K562 (cell line): ENCODE results near the gene HNRNPH1. TPM values are rescaled to one million over a fixed set of nuclear protein-coding genes. Genes with fewer than 3 reads are reported as not detected.

ENCODE experiments used
- BCOR ChIP-seq: fragments of 450-650 bp; IDR thresholded peaks from 2 replicates; pipeline ENCODE4 v1.6.1; 2016
- HDAC3 ChIP-seq: fragments of 450-650 bp; IDR thresholded peaks from 2 replicates; pipeline ENCODE4 v1.6.1; 2018; ENCODE audit warnings: borderline replicate concordance, mild to moderate bottlenecking, moderate library complexity; ENCODE audit not compliant: partially characterized antibody
- KAT8 ChIP-seq: fragments of 450-650 bp; IDR thresholded peaks from 2 replicates; pipeline ENCODE4 v1.6.1; 2016; ENCODE audit warnings: low read depth, mild to moderate bottlenecking
- MBD2 ChIP-seq: sonication (generic); IDR thresholded peaks from 2 replicates; pipeline ENCODE4 v1.6.1; 2016; ENCODE audit warnings: low read depth, borderline replicate concordance
- MTA1 ChIP-seq: fragments of 450-650 bp; IDR thresholded peaks from 2 replicates; pipeline ENCODE4 v1.6.1; 2017; ENCODE audit warnings: borderline replicate concordance
- MTA2 ChIP-seq: fragments of 450-650 bp; IDR thresholded peaks from 2 replicates; pipeline ENCODE4 v1.6.1; 2016; ENCODE audit warnings: low read depth
- MYBL2 ChIP-seq, 2 experiments: fragments of 450-650 bp in 1 of 2; sonication (generic) in 1 of 2; formaldehyde crosslinking in 1 of 2; IDR thresholded peaks; 2 replicates each; pipeline versions ENCODE4 v1.6.1 to v1.8.1; 2017 to 2022; ENCODE audit warnings: borderline replicate concordance in 1 of 2, inconsistent platforms in 1 of 2, low read depth in 1 of 2, mild to moderate bottlenecking in 1 of 2, missing genetic modification reagents in 1 of 2, moderate library complexity in 1 of 2
- NCOA4 ChIP-seq: fragments of 450-650 bp; IDR thresholded peaks from 2 replicates; pipeline ENCODE4 v1.6.1; 2018; ENCODE audit warnings: mild to moderate bottlenecking; ENCODE audit not compliant: partially characterized antibody
- RBM34 ChIP-seq: fragments of 200-400 bp; formaldehyde crosslinking; IDR thresholded peaks from 2 replicates; pipeline ENCODE4 v1.6.1; 2018; ENCODE audit warnings: low read length, borderline replicate concordance; ENCODE audit not compliant: insufficient read depth
- RREB1 ChIP-seq: fragments of 250-450 bp; sonication (Bioruptor Pico); IDR thresholded peaks from 2 replicates; pipeline ENCODE4 v1.4.0; 2020
- U2AF2 ChIP-seq: fragments of 200-400 bp; formaldehyde crosslinking; optimal IDR thresholded peaks from 2 replicates; pipeline ENCODE3; 2017; ENCODE audit warnings: low read depth, mild to moderate bottlenecking, low read length
- ZNF277 ChIP-seq: fragments of 250-450 bp; sonication (Bioruptor Pico); IDR thresholded peaks from 2 replicates; pipeline ENCODE4 v1.8.0; 2022; ENCODE audit warnings: inconsistent platforms, mild to moderate bottlenecking, moderate library complexity, borderline replicate concordance
- ZNF354B ChIP-seq: fragments of 250-450 bp; sonication (Bioruptor Pico); IDR thresholded peaks from 2 replicates; pipeline ENCODE4 v1.4.0; 2020
- polyA plus RNA-seq, 8 experiments: library from polyadenylated mRNA; depleted of rRNA in 4 of 8; stranded (reverse) in 5 of 8; unstranded in 3 of 8; fragments of >200 nt; fragmentation: Nextera tagmentation in 2 of 8; fragmentation: Illumina TruSeq in 1 of 8; extraction: Ambion mirVana in 2 of 8; extraction: Trizol in 1 of 8; gene quantifications; 2 replicates each; pipeline versions ENCODE4 v1.2.1 to v1.2.3, GENCODE V29; 2011 to 2014; ENCODE audit warnings: inconsistent platforms in 1 of 8, missing spikeins in 1 of 8
- total RNA-seq, 7 experiments: library from RNA; depleted of rRNA in 6 of 7; stranded (reverse); fragments of >200 nt in 6 of 7; fragmentation: Illumina TruSeq in 2 of 7; extraction: Trizol in 2 of 7; gene quantifications; 2 replicates each; pipeline versions ENCODE4 v1.2.1 to v1.2.3, GENCODE V29; 2011 to 2021; ENCODE audit warnings: low replicate concordance in 1 of 7
- TF ChIP-seq, protein P1 (sequence below): fragments of 450-650 bp; IDR thresholded peaks from 2 replicates; pipeline ENCODE4 v1.6.1; 2017; ENCODE audit warnings: antibody characterized with exemption
- TF ChIP-seq, protein P2 (sequence below): fragments of 450-650 bp; IDR thresholded peaks from 2 replicates; pipeline ENCODE4 v1.6.1; 2014; ENCODE audit warnings: low read depth, mild to moderate bottlenecking, moderate library complexity, borderline replicate concordance

HNRNPH1 gene
- total and polyA plus RNA-seq, 9 of the 15 experiments (the other 6 are each of a cell fraction or from before 2014, with no cell fraction given): 103 to 656 (median 561) TPM

GRCh38 chr5:179623003-179623905 lies at the start of gene HNRNPH1 (continued):
- no peak for TF ChIP-seq NCOA4
- TF ChIP-seq U2AF2: no peak
- no peak for TF ChIP-seq HDAC3
- TF ChIP-seq, protein P1, sequence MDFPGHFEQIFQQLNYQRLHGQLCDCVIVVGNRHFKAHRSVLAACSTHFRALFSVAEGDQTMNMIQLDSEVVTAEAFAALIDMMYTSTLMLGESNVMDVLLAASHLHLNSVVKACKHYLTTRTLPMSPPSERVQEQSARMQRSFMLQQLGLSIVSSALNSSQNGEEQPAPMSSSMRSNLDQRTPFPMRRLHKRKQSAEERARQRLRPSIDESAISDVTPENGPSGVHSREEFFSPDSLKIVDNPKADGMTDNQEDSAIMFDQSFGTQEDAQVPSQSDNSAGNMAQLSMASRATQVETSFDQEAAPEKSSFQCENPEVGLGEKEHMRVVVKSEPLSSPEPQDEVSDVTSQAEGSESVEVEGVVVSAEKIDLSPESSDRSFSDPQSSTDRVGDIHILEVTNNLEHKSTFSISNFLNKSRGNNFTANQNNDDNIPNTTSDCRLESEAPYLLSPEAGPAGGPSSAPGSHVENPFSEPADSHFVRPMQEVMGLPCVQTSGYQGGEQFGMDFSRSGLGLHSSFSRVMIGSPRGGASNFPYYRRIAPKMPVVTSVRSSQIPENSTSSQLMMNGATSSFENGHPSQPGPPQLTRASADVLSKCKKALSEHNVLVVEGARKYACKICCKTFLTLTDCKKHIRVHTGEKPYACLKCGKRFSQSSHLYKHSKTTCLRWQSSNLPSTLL: no peak
- TF ChIP-seq KAT8: peak; percentile 34; the same call in 1 of the 2 replicates
- TF ChIP-seq, protein P2, sequence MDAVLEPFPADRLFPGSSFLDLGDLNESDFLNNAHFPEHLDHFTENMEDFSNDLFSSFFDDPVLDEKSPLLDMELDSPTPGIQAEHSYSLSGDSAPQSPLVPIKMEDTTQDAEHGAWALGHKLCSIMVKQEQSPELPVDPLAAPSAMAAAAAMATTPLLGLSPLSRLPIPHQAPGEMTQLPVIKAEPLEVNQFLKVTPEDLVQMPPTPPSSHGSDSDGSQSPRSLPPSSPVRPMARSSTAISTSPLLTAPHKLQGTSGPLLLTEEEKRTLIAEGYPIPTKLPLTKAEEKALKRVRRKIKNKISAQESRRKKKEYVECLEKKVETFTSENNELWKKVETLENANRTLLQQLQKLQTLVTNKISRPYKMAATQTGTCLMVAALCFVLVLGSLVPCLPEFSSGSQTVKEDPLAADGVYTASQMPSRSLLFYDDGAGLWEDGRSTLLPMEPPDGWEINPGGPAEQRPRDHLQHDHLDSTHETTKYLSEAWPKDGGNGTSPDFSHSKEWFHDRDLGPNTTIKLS: peak; percentile 79; the same call in 1 of the 2 replicates
- TF ChIP-seq BCOR: 0 out of 2 replicates have a peak, but pooled peaks have one; percentile 44
- TF ChIP-seq MTA2: no peak
- TF ChIP-seq ZNF354B: no peak
- no peak for TF ChIP-seq ZNF277 (CRISPR knock-in tag)
- TF ChIP-seq RREB1 (CRISPR knock-in tag): 0 out of 2 replicates have a peak, but pooled peaks have one; percentile 56
- TF ChIP-seq RBM34: no peak
- TF ChIP-seq MBD2: peak; percentile 74
- TF ChIP-seq MTA1: no peak
- no peak for TF ChIP-seq MYBL2 (IDR thresholded peaks at IDR 0.05; ENCODE audit: low read depth)
- TF ChIP-seq MYBL2 (CRISPR knock-in tag; IDR thresholded peaks at IDR 0.05; ENCODE audit: borderline replicate concordance): no peak
